Stomach smooth muscle (tissue), 2 donors: ENCODE data around the gene RPL12.

ENCODE experiments used
- H3K27ac ChIP-seq: one replicate; pipeline ENCODE4 v1.7.0; 2013; ENCODE audit warnings: mild to moderate bottlenecking, low read length, inconsistent platforms
- H3K27me3 ChIP-seq, 2 donors: one replicate each; pipeline ENCODE4 v1.7.0; 2013; ENCODE audit warnings: low read length in 2 of 2; ENCODE audit not compliant: insufficient read depth in 2 of 2, control insufficient read depth in 1 of 2
- H3K36me3 ChIP-seq, 2 donors: one replicate each; pipeline ENCODE4 v1.7.0; 2013; ENCODE audit warnings: low read length in 2 of 2; ENCODE audit not compliant: control insufficient read depth in 2 of 2, insufficient read depth in 2 of 2
- H3K4me1 ChIP-seq: one replicate; pipeline ENCODE4 v1.7.0; 2013; ENCODE audit warnings: low read length; ENCODE audit not compliant: control insufficient read depth, insufficient read depth
- H3K4me3 ChIP-seq, 2 donors: one replicate each; pipeline ENCODE4 v1.7.0; 2013; ENCODE audit warnings: low read length in 2 of 2
- H3K9ac ChIP-seq, 2 donors: one replicate each; pipeline ENCODE4 v1.7.0; 2013; ENCODE audit warnings: low read length in 2 of 2, mild to moderate bottlenecking in 1 of 2
- H3K9me3 ChIP-seq, 2 donors: one replicate each; pipeline ENCODE4 v1.7.0; 2013; ENCODE audit warnings: low read length in 2 of 2; ENCODE audit not compliant: control insufficient read depth in 2 of 2
- donor health status: healthy.
- donor health status: Pancreatic carcinoma.

The RPL12 gene

GRCh38 chr9:127450243-127450760 is 904 bp downstream of the RPL12 start:
- Histone ChIP-seq H3K9me3 (no peaks in the 10 kb centered on the region), H3K36me3 (peaks cover 39 to 47% of the 10 kb centered on the region in 2 donors), H3K4me1 (peaks cover 35% of the 10 kb centered on the region)

GRCh38 chr9:127449332-127449966 is 1.8 kb downstream of the RPL12 start:
- H3K4me3 ChIP-seq: peak overlapping the region; percentile 92 to 93
- H3K27me3 ChIP-seq: no peaks in the 10 kb centered on the region
- H3K4me1 ChIP-seq: peaks cover 35% of the 10 kb centered on the region
- peaks cover 41 to 50% of the 10 kb centered on the region in 2 donors for H3K36me3 ChIP-seq
- H3K9me3 ChIP-seq: no peaks in the 10 kb centered on the region
- H3K9ac ChIP-seq: peak overlapping the region; percentile 83 to 90
- peak overlapping the region; percentile 89 for H3K27ac ChIP-seq

More at GRCh38 chr9:127450243-127450760, 904 bp downstream of the RPL12 start:
- Histone ChIP-seq H3K27me3 (no peaks in the 10 kb centered on the region), H3K4me3 (peak overlapping the region; percentile 92 to 93), H3K27ac (peak overlapping the region; percentile 89), H3K9ac (peak overlapping the region; percentile 83 to 90)

GRCh38 chr9:127448112-127448805 is 2.9 kb downstream of the RPL12 start:
- Histone ChIP-seq H3K9me3 (no peaks in the 10 kb centered on the region), H3K4me3 (no peak overlapping the region), H3K27ac (no peak overlapping the region), H3K9ac (no peak overlapping the region), H3K27me3 (no peaks in the 10 kb centered on the region), H3K4me1 (peaks cover 33% of the 10 kb centered on the region), H3K36me3 (peaks cover 44 to 55% of the 10 kb centered on the region in 2 donors)

- Histone ChIP-seq H3K4me1 (peaks cover 28% of the 10 kb centered on the region), H3K36me3 (peaks cover 44 to 59% of the 10 kb centered on the region in 2 donors), H3K9me3 (no peaks in the 10 kb centered on the region), H3K9ac (no peak overlapping the region), H3K27ac (no peak overlapping the region), H3K4me3 (no peak overlapping the region), H3K27me3 (no peaks in the 10 kb centered on the region)
These were observed 3.6 kb downstream of the RPL12 start for GRCh38 chr9:127447416-127448111.

GRCh38 chr9:127446713-127447415 is 4.3 kb downstream of the RPL12 start:
- peaks cover 44 to 60% of the 10 kb centered on the region in 2 donors for H3K36me3 ChIP-seq
- no peak overlapping the region for H3K27ac ChIP-seq
- no peak overlapping the region for H3K9ac ChIP-seq
- peaks cover 21% of the 10 kb centered on the region for H3K4me1 ChIP-seq
- H3K9me3 ChIP-seq: no peaks in the 10 kb centered on the region
- H3K4me3 ChIP-seq: no peak overlapping the region
- no peaks in the 10 kb centered on the region for H3K27me3 ChIP-seq

GRCh38 chr9:127445851-127446712 is 5.1 kb downstream of the RPL12 start:
- Histone ChIP-seq H3K36me3 (peaks cover 49 to 62% of the 10 kb centered on the region in 2 donors), H3K9me3 (no peaks in the 10 kb centered on the region), H3K27ac (peak overlapping the region; percentile 11), H3K4me3 (no peak overlapping the region), H3K27me3 (no peaks in the 10 kb centered on the region), H3K4me1 (peaks cover 19% of the 10 kb centered on the region), H3K9ac (no peak overlapping the region)

- peak overlapping the region; percentile 11 for H3K27ac ChIP-seq
- H3K36me3 ChIP-seq: peaks cover 50 to 70% of the 10 kb centered on the region in 2 donors
- H3K9me3 ChIP-seq: no peaks in the 10 kb centered on the region
- no peak overlapping the region for H3K4me3 ChIP-seq
- H3K4me1 ChIP-seq: peaks cover 13% of the 10 kb centered on the region
- no peaks in the 10 kb centered on the region for H3K27me3 ChIP-seq
- H3K9ac ChIP-seq: no peak overlapping the region
These were observed 6.0 kb downstream of the RPL12 start for GRCh38 chr9:127444921-127445850.

GRCh38 chr9:127444283-127444920 is 6.8 kb downstream of the RPL12 start:
- Histone ChIP-seq H3K4me3 (no peak overlapping the region), H3K4me1 (peaks cover 6% of the 10 kb centered on the region), H3K9ac (no peak overlapping the region), H3K27me3 (no peaks in the 10 kb centered on the region), H3K36me3 (peaks cover 53 to 70% of the 10 kb centered on the region in 2 donors), H3K9me3 (no peaks in the 10 kb centered on the region), H3K27ac (no peak overlapping the region)

- H3K4me1 ChIP-seq: no peaks in the 10 kb centered on the region
- H3K4me3 ChIP-seq: no peak overlapping the region
- H3K9ac ChIP-seq: no peak overlapping the region
- H3K9me3 ChIP-seq: no peaks in the 10 kb centered on the region
- no peaks in the 10 kb centered on the region for H3K27me3 ChIP-seq
- H3K27ac ChIP-seq: no peak overlapping the region
- peaks cover 59 to 74% of the 10 kb centered on the region in 2 donors for H3K36me3 ChIP-seq
These were observed 12.8 kb downstream of the RPL12 start for GRCh38 chr9:127438394-127438793.
